HG02973 (cell line): ENCODE results near the gene EARS2.
"Not testable (repeated sequence)": the region's sequence is repeated elsewhere in the genome, so short reads cannot be mapped to it uniquely, and the experiment has no call there.

Experiments used
- ATAC-seq: cut with Tn5 transposase; IDR thresholded peaks from one replicate; pipeline ENCODE4 v1.9.1; 2021; ENCODE audit warnings: moderate library complexity; ENCODE audit not compliant: unreplicated experiment

The EARS2 gene

GRCh38 chr16:23528644-23529310 is 28.4 kb downstream of the EARS2 start:
- ATAC-seq = no peak

- ATAC-seq = no peak
Observed at GRCh38 chr16:23527961-23528643, 29.0 kb downstream of the EARS2 start.

GRCh38 chr16:23524886-23525285 is 32.3 kb downstream of the EARS2 start:
- ATAC-seq = no peak

- no peak for ATAC-seq
Observed at GRCh38 chr16:23523876-23524385, 33.2 kb downstream of the EARS2 start.

- ATAC-seq = no peak
Observed at GRCh38 chr16:23523321-23523720, 33.8 kb downstream of the EARS2 start.

- no peak for ATAC-seq
Observed at GRCh38 chr16:23521965-23522364, 35.2 kb downstream of the EARS2 start.

GRCh38 chr16:23521037-23521743 is 36.0 kb downstream of the EARS2 start:
- ATAC-seq = no peak

GRCh38 chr16:23520500-23520899 is 36.6 kb downstream of the EARS2 start:
- no peak for ATAC-seq

GRCh38 chr16:23519282-23519681 is 37.9 kb downstream of the EARS2 start:
- ATAC-seq = no peak

GRCh38 chr16:23518435-23518891 is 38.7 kb downstream of the EARS2 start:
- peak; percentile 44 for ATAC-seq

- no peak for ATAC-seq
Observed at GRCh38 chr16:23516366-23517137, 40.6 kb downstream of the EARS2 start.

- no peak for ATAC-seq
Observed at GRCh38 chr16:23515881-23516280, 41.3 kb downstream of the EARS2 start.

GRCh38 chr16:23514381-23515152 is 42.6 kb downstream of the EARS2 start:
- no peak for ATAC-seq

GRCh38 chr16:23512168-23512695 is 44.9 kb downstream of the EARS2 start:
- no peak for ATAC-seq

GRCh38 chr16:23511731-23512130 is 45.4 kb downstream of the EARS2 start:
- no peak for ATAC-seq

GRCh38 chr16:23510915-23511270 is 46.3 kb downstream of the EARS2 start:
- not testable (repeated sequence) for ATAC-seq

- peak; percentile 58 for ATAC-seq
Observed at GRCh38 chr16:23510164-23510914, 46.8 kb downstream of the EARS2 start, which contains the start of gene GGA2. TSS of gene GGA2 (minus strand) at chr16:23510494. CDS start at chr16:23510411, 83 bp downstream.

- peak; percentile 14 for ATAC-seq
Observed at GRCh38 chr16:23509782-23510163, 47.4 kb downstream of the EARS2 start.

GRCh38 chr16:23509441-23509754 is 47.8 kb downstream of the EARS2 start:
- ATAC-seq = no peak
